K562 (cell line): ENCODE data around the gene CPLX3. TPM values are rescaled to one million over a fixed set of nuclear protein-coding genes. Genes with fewer than 3 reads are reported as not detected.

ENCODE experiments used
- ATAC-seq: fragments of 200-7000 bp; cut with Tn5 transposase; 3 replicates; pipeline ENCODE4 v1.9.1; 2020; ENCODE audit warnings: moderate library complexity
- BruUV-seq: library from RNA; stranded (reverse); fragments of 400-500 nt; replicated peaks from 2 replicates; lab custom pipeline; 2021; lab: Mats Ljungman, UMichigan
- CTCF ChIA-PET: fragments of 300-600 bp; formaldehyde crosslinking; extraction: SDS; loops from one replicate; lab custom pipeline; 2021; ENCODE audit warnings: low intra/inter-chr PET ratio; lab: Yijun Ruan, JAX
- POLR2A ChIA-PET: fragments of 300-600, 350-650 bp; sonication (Branson Sonifier 250); formaldehyde crosslinking; extraction: SDS; loops from one replicate; lab custom pipeline; 2021; ENCODE audit warnings: antibody characterized with exemption, inconsistent platforms; lab: Yijun Ruan, JAX
- DNase-seq, 4 experiments: peaks; one replicate each; pipeline versions ENCODE4 v3.0.0 to v3.0.0-alpha.2; 2011 to 2018; ENCODE audit warnings: low spot score in 3 of 4, mixed read lengths in 3 of 4; ENCODE audit errors: extremely low read depth in 1 of 4
- FAIRE-seq: peaks from 2 replicates; lab custom pipeline; 2011; peaks lifted over from hg19 to GRCh38; lab: Jason Lieb, UNC
- H2AFZ ChIP-seq: 2 replicates; pipeline ENCODE4 v1.6.0; 2011; ENCODE audit warnings: low read depth, low read length, control low read depth, inconsistent platforms
- H3K27ac ChIP-seq: fragments of 200-600 bp; 3 replicates; pipeline ENCODE4 v1.8.0; 2011; ENCODE audit warnings: low read depth, mild to moderate bottlenecking, control low read depth, inconsistent platforms, low read length, moderate library complexity, mixed read lengths; ENCODE audit errors: extremely low read depth
- H3K27me3 ChIP-seq, 2 experiments: fragments of 300-600 bp in 1 of 2; 2 replicates in 1 of 2; 3 replicates in 1 of 2; pipeline versions ENCODE4 v1.6.0 to v1.8.0; 2011; ENCODE audit warnings: inconsistent platforms in 2 of 2, low read length in 2 of 2, mild to moderate bottlenecking in 1 of 2, mixed read lengths in 1 of 2, moderate library complexity in 1 of 2; ENCODE audit not compliant: control insufficient read depth in 2 of 2, insufficient read depth in 2 of 2
- H3K36me3 ChIP-seq: fragments of 300-600 bp; 3 replicates; pipeline ENCODE4 v1.8.0; 2011; ENCODE audit warnings: mild to moderate bottlenecking, low read length, inconsistent platforms; ENCODE audit not compliant: control insufficient read depth, insufficient read depth
- H3K4me1 ChIP-seq, 2 experiments: fragments of 200-600 bp in 1 of 2; replicated peaks in 1 of 2; 2 replicates in 1 of 2; 3 replicates in 1 of 2; pipeline versions ENCODE4 v1.5.1 to v1.8.0; 2011; ENCODE audit warnings: inconsistent platforms in 2 of 2, low read length in 2 of 2, mild to moderate bottlenecking in 1 of 2, mixed read lengths in 1 of 2, moderate library complexity in 1 of 2; ENCODE audit not compliant: control insufficient read depth in 2 of 2, insufficient read depth in 2 of 2
- H3K4me2 ChIP-seq: 2 replicates; pipeline ENCODE4 v1.6.1; 2011; ENCODE audit warnings: low read length, control low read depth, inconsistent platforms, mixed read lengths; ENCODE audit not compliant: insufficient read depth
- H3K4me3 ChIP-seq: fragments of 200-600 bp; sonication (generic), shearing (Covaris generic); 2 replicates; pipeline ENCODE4 v1.5.1; 2016; ENCODE audit warnings: control low read depth, inconsistent platforms
- H3K79me2 ChIP-seq: fragments of 200-600 bp; 3 replicates; pipeline ENCODE4 v1.8.0; 2011; ENCODE audit warnings: low read length, inconsistent platforms; ENCODE audit not compliant: control insufficient read depth, insufficient read depth
- H3K9ac ChIP-seq, 2 experiments: 2 replicates each; pipeline versions ENCODE4 v1.6.0 to v1.6.1; 2011; ENCODE audit warnings: low read depth in 2 of 2, low read length in 2 of 2, control low read depth in 1 of 2, inconsistent platforms in 1 of 2, mild to moderate bottlenecking in 1 of 2, mixed read lengths in 1 of 2; ENCODE audit not compliant: insufficient read depth in 1 of 2
- H3K9me1 ChIP-seq: one replicate; pipeline ENCODE4 v1.6.0; 2011; ENCODE audit warnings: inconsistent platforms, mild to moderate bottlenecking, low read length, moderate library complexity; ENCODE audit not compliant: control insufficient read depth, insufficient read depth
- H3K9me3 ChIP-seq: replicated peaks from 2 replicates; pipeline ENCODE4 v1.5.1; 2011; ENCODE audit warnings: low read depth, low read length, inconsistent platforms; ENCODE audit not compliant: control insufficient read depth, insufficient read depth
- H4K20me1 ChIP-seq: replicated peaks from 2 replicates; pipeline ENCODE4 v1.6.1; 2011; ENCODE audit warnings: low read length, inconsistent platforms, mixed read lengths; ENCODE audit not compliant: control insufficient read depth, insufficient read depth
- CBFA2T3 ChIP-seq: fragments of 450-650 bp; IDR thresholded peaks from 2 replicates; pipeline ENCODE4 v1.6.1; 2017
- FOXA1 ChIP-seq: fragments of 450-650 bp; IDR thresholded peaks from 2 replicates; pipeline ENCODE4 v1.6.1; 2016; ENCODE audit warnings: mild to moderate bottlenecking, borderline replicate concordance
- FOXJ2 ChIP-seq: fragments of 200-800 bp; sonication (Bioruptor generic); IDR thresholded peaks from 2 replicates; pipeline ENCODE4 v1.6.1; 2016; ENCODE audit warnings: missing genetic modification characterization, missing compliant biosample characterization
- IRF1 ChIP-seq: sonication (generic); formaldehyde crosslinking; IDR thresholded peaks from 2 replicates; pipeline ENCODE4 v1.8.0; 2022; ENCODE audit warnings: missing genetic modification reagents, mild to moderate bottlenecking, borderline replicate concordance
- MXI1 ChIP-seq: IDR thresholded peaks from 2 replicates; pipeline ENCODE4 v1.6.1; 2011; ENCODE audit warnings: low read depth, mild to moderate bottlenecking, improper control_type of control experiment, low read length
- PHTF2 ChIP-seq: fragments of 250-450 bp; sonication (Bioruptor Pico); IDR thresholded peaks from 2 replicates; pipeline ENCODE4 v1.5.0; 2021; ENCODE audit warnings: mild to moderate bottlenecking
- RBM34 ChIP-seq: fragments of 200-400 bp; formaldehyde crosslinking; IDR thresholded peaks from 2 replicates; pipeline ENCODE4 v1.6.1; 2018; ENCODE audit warnings: low read length, borderline replicate concordance; ENCODE audit not compliant: insufficient read depth
- SRSF9 ChIP-seq: fragments of 200-400 bp; formaldehyde crosslinking; IDR thresholded peaks from 2 replicates; pipeline ENCODE4 v1.6.1; 2017; ENCODE audit warnings: low read depth, low read length, borderline replicate concordance
- ZBTB2 ChIP-seq: fragments of 450-650 bp; IDR thresholded peaks from 2 replicates; pipeline ENCODE4 v1.6.1; 2016; ENCODE audit warnings: antibody characterized with exemption
- ZNF311 ChIP-seq: fragments of 250-450 bp; sonication (Bioruptor Pico); IDR thresholded peaks from 2 replicates; pipeline ENCODE4 v1.4.0; 2020; ENCODE audit warnings: mild to moderate bottlenecking, moderate library complexity
- ZNF445 ChIP-seq: fragments of 250-450 bp; sonication (Bioruptor Pico); IDR thresholded peaks from 2 replicates; pipeline ENCODE4 v1.4.0; 2020; ENCODE audit warnings: low read depth, mild to moderate bottlenecking, moderate library complexity
- WGBS: fragments of 100-300 bp; shearing (Covaris generic); methylation state at CpG from one replicate; pipeline ENCODE4 v1.1.6; 2016; ENCODE audit warnings: low coverage, mixed read lengths; ENCODE audit not compliant: insufficient coverage; ENCODE audit errors: missing lambda C conversion rate; 5-methylcytosine and 5-hydroxymethylcytosine counted together
- in situ Hi-C: fragments of 300-500 bp; cut with MboI; formaldehyde crosslinking; loops from 4 replicates; pipeline ENCODE4 v1.15.0; 2018; ENCODE audit warnings: inconsistent platforms, mixed read lengths
- intact Hi-C: fragments of 100-400 bp; cut with micrococcal nuclease; formaldehyde crosslinking; loops from 2 replicates; pipeline ENCODE4 v1.14.2; 2022
- polyA plus RNA-seq, 8 experiments: library from polyadenylated mRNA; depleted of rRNA in 4 of 8; stranded (reverse) in 5 of 8; unstranded in 3 of 8; fragments of >200 nt; fragmentation: Nextera tagmentation in 2 of 8; fragmentation: Illumina TruSeq in 1 of 8; extraction: Ambion mirVana in 2 of 8; extraction: Trizol in 1 of 8; gene quantifications; 2 replicates each; pipeline versions ENCODE4 v1.2.1 to v1.2.3, GENCODE V29; 2011 to 2014; ENCODE audit warnings: inconsistent platforms in 1 of 8, missing spikeins in 1 of 8
- total RNA-seq, 7 experiments: library from RNA; depleted of rRNA in 6 of 7; stranded (reverse); fragments of >200 nt in 6 of 7; fragmentation: Illumina TruSeq in 2 of 7; extraction: Trizol in 2 of 7; gene quantifications; 2 replicates each; pipeline versions ENCODE4 v1.2.1 to v1.2.3, GENCODE V29; 2011 to 2021; ENCODE audit warnings: low replicate concordance in 1 of 7
- TF ChIP-seq, protein P1 (sequence below): IDR thresholded peaks from 2 replicates; pipeline ENCODE4 v1.6.1; 2011; ENCODE audit warnings: borderline replicate concordance, low read depth, mild to moderate bottlenecking, moderate library complexity, low read length; ENCODE audit not compliant: insufficient read depth, poor library complexity, severe bottlenecking

Gene CPLX3
- total and polyA plus RNA-seq, 9 of the 15 experiments (the other 6 are each of a cell fraction or from before 2014, with no cell fraction given), result not detected

GRCh38 chr15:74838746-74839525 lies 12.5 kb downstream of the CPLX3 start:
- H3K4me1 ChIP-seq, result peaks cover 18 to 59% of the 10 kb centered on the region in 2 experiments; a peak in 4 of 5 replicates
- intact Hi-C loops, result loop anchor here (5.0 kb wide), 1 partner anchor 67 kb away; no protein-coding TSS in a partner anchor
- no peak overlapping the region for H3K4me3 ChIP-seq
- DNase-seq, result peak in 2 of 4 experiments; percentile 44 to 45
- no peak overlapping the region for H3K27ac ChIP-seq
- H3K9me1 ChIP-seq, result peaks cover 8% of the 10 kb centered on the region
- no TSS peak for BruUV-seq
- in situ Hi-C loops, result no loop called here
- TF ChIP-seq IRF1 (no peak), MXI1 (no peak), FOXJ2 (tag) (no peak), CBFA2T3 (no peak), FOXA1 (no peak), ZBTB2 (no peak), RBM34 (no peak), PHTF2 (no peak), ZNF311 (no peak), ZNF445 (CRISPR knock-in tag) (no peak), SRSF9 (no peak)
- TF ChIP-seq, protein P1, sequence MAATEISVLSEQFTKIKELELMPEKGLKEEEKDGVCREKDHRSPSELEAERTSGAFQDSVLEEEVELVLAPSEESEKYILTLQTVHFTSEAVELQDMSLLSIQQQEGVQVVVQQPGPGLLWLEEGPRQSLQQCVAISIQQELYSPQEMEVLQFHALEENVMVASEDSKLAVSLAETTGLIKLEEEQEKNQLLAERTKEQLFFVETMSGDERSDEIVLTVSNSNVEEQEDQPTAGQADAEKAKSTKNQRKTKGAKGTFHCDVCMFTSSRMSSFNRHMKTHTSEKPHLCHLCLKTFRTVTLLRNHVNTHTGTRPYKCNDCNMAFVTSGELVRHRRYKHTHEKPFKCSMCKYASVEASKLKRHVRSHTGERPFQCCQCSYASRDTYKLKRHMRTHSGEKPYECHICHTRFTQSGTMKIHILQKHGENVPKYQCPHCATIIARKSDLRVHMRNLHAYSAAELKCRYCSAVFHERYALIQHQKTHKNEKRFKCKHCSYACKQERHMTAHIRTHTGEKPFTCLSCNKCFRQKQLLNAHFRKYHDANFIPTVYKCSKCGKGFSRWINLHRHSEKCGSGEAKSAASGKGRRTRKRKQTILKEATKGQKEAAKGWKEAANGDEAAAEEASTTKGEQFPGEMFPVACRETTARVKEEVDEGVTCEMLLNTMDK, result no peak
- TF ChIP-seq, all 486 proteins: peak for 0
- Histone ChIP-seq H3K79me2 (peaks cover 14% of the 10 kb centered on the region; the same call in 2 of the 3 replicates), H4K20me1 (peaks cover 8% of the 10 kb centered on the region; the same call in 1 of the 2 replicates), H3K9ac (peak overlapping the region in 1 of 2 experiments; percentile 74; a peak in 2 of 4 replicates), H3K4me2 (no peak overlapping the region), H2AFZ (no peak overlapping the region), H3K36me3 (peaks cover 53% of the 10 kb centered on the region; the same call in 1 of the 3 replicates), H3K9me3 (no peaks in the 10 kb centered on the region), H3K27me3 (no peaks in the 10 kb centered on the region)
- ATAC-seq (no peak), FAIRE-seq (no peak)
- ChIA-PET CTCF (interaction anchor here (0.5 kb wide), 1 partner anchor 67 kb away, joined by 7 read pairs; no protein-coding TSS in a partner anchor), POLR2A (interaction anchor here (0.6 to 1.7 kb wide), 3 partner anchors 11 to 1003 kb away, joined by 3 to 5 read pairs (median 4); no protein-coding TSS in a partner anchor)
- 79% methylated on average over 9 of the region's 11 CpGs for WGBS
